ENCODE measurements around the gene TSGA10IP.

DNA sequence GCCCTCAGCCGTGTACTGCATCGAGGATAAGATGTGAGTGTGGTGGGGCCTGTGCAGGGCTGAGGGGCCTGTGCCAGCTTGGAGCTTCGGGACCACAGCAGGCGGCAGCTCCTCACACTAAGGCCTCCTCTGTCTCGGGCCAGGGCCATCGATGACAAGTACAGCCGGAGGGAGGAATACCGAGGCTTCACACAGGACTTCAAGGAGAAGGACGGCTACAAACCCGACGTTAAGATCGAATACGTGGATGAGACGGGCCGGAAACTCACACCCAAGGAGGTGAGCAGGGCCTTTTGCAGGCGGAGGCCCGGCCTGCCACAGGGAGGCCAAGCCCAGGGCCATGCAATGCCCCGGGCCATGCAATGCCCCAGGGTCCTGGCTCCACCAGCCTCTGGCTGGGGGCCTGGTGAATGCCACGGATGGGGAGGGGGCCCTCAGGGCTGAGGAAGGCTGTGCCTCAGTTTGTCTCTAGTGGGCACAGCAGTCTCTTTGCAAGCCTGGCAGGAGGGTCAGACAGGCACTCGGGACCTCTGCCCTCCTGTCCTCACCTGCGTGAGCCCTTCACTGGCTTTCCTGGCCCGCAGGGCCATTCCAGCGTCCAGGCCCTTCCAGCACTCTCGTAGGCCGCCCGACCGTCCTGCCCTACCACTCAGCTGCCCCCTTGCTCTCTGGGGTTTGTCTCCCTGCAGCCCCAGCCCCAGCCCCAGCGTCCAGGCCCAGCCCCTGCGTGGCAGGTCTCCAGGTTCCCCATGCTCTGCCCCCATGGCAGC lies 32.5 kb downstream of the TSGA10IP start:
- no peak for TF ChIP-seq CTCF (IDR thresholded peaks at IDR 0.05)
- no peak for TF ChIP-seq ESRRA (CRISPR knock-in tag; IDR thresholded peaks at IDR 0.05; ENCODE audit: borderline replicate concordance)
- TF ChIP-seq ELF4 (CRISPR knock-in tag; IDR thresholded peaks at IDR 0.05; ENCODE audit: low read depth), result no peak
- TF ChIP-seq ZNF263 (CRISPR knock-in tag; IDR thresholded peaks at IDR 0.05; ENCODE audit: low read depth), result no peak
- no peak for TF ChIP-seq ETV6 (CRISPR knock-in tag; IDR thresholded peaks at IDR 0.05)
- no peak for TF ChIP-seq NFYB (CRISPR knock-in tag; conservative IDR thresholded peaks at IDR 0.05; ENCODE audit: low read depth)
- no peak for TF ChIP-seq PREB (CRISPR knock-in tag; IDR thresholded peaks at IDR 0.05; ENCODE audit: borderline replicate concordance)
- TF ChIP-seq KAT7 (CRISPR knock-in tag; IDR thresholded peaks at IDR 0.05; ENCODE audit: borderline replicate concordance), result no peak
